Mesendoderm (in vitro differentiated cells): ENCODE data around the gene SBK2.

Source experiments
- DNase-seq: peaks from one replicate; pipeline ENCODE4 v3.0.0; 2013
- H2AK5ac ChIP-seq: 2 replicates; pipeline ENCODE4 v1.6.1; 2013; ENCODE audit warnings: low read length, inconsistent platforms
- H2BK120ac ChIP-seq: 2 replicates; pipeline ENCODE4 v1.6.1; 2013; ENCODE audit warnings: low read depth, mild to moderate bottlenecking, low read length, moderate library complexity, mixed read lengths
- H2BK15ac ChIP-seq: replicated peaks from 2 replicates; pipeline ENCODE4 v1.6.1; 2013; ENCODE audit warnings: low read depth, mild to moderate bottlenecking, moderate library complexity
- H2BK5ac ChIP-seq: 2 replicates; pipeline ENCODE4 v1.6.1; 2013; ENCODE audit warnings: low read length, inconsistent platforms
- H3K18ac ChIP-seq: 2 replicates; pipeline ENCODE4 v1.6.1; 2013; ENCODE audit warnings: mild to moderate bottlenecking, low read length, mixed read lengths
- H3K23ac ChIP-seq: one replicate; pipeline ENCODE4 v1.6.1; 2013; ENCODE audit warnings: low read length
- H3K27ac ChIP-seq: 2 replicates; pipeline ENCODE4 v1.5.1; 2013; ENCODE audit warnings: low read depth, mild to moderate bottlenecking, inconsistent platforms, low read length, moderate library complexity
- H3K27me3 ChIP-seq: 2 replicates; pipeline ENCODE4 v1.6.1; 2013; ENCODE audit warnings: low read length, control low read depth, mild to moderate bottlenecking, inconsistent platforms; ENCODE audit not compliant: insufficient read depth, poor library complexity
- H3K36me3 ChIP-seq: 2 replicates; pipeline ENCODE4 v1.6.1; 2013; ENCODE audit warnings: low read length, inconsistent platforms; ENCODE audit not compliant: control insufficient read depth, insufficient read depth
- H3K4ac ChIP-seq: one replicate; pipeline ENCODE4 v1.6.1; 2013; ENCODE audit warnings: low read depth, mild to moderate bottlenecking, low read length, moderate library complexity
- H3K4me1 ChIP-seq: 2 replicates; pipeline ENCODE4 v1.6.1; 2013; ENCODE audit warnings: low read depth, low read length, inconsistent platforms; ENCODE audit not compliant: control insufficient read depth
- H3K4me2 ChIP-seq: 2 replicates; pipeline ENCODE4 v1.6.1; 2013; ENCODE audit warnings: low read length
- H3K4me3 ChIP-seq: 2 replicates; pipeline ENCODE4 v1.5.1; 2013; ENCODE audit warnings: mild to moderate bottlenecking, low read length
- H3K56ac ChIP-seq: one replicate; pipeline ENCODE4 v1.6.1; 2013; ENCODE audit warnings: low read length
- H3K79me1 ChIP-seq: 2 replicates; pipeline ENCODE4 v1.6.1; 2013; ENCODE audit warnings: low read length, inconsistent platforms
- H3K79me2 ChIP-seq: 2 replicates; pipeline ENCODE4 v1.6.1; 2013; ENCODE audit warnings: mild to moderate bottlenecking, low read length; ENCODE audit not compliant: control insufficient read depth, insufficient read depth
- H3K9ac ChIP-seq: 2 replicates; pipeline ENCODE4 v1.6.1; 2013; ENCODE audit warnings: low read length, inconsistent platforms
- H4K5ac ChIP-seq: one replicate; pipeline ENCODE4 v1.6.1; 2013; ENCODE audit warnings: low read length
- H4K8ac ChIP-seq: one replicate; pipeline ENCODE4 v1.6.1; 2013; ENCODE audit warnings: low read depth, mild to moderate bottlenecking, control low read depth, low read length, moderate library complexity
- WGBS: extraction: QIAGEN DNeasy Blood & Tissue Kit; methylation state at CpG from one replicate; pipeline ENCODE4 v1.1.7; 2013; ENCODE audit warnings: low lambda C conversion rate, missing lambda C conversion rate; ENCODE audit not compliant: insufficient coverage; ENCODE audit errors: extremely low coverage; 5-methylcytosine and 5-hydroxymethylcytosine counted together

Gene SBK2

DNA sequence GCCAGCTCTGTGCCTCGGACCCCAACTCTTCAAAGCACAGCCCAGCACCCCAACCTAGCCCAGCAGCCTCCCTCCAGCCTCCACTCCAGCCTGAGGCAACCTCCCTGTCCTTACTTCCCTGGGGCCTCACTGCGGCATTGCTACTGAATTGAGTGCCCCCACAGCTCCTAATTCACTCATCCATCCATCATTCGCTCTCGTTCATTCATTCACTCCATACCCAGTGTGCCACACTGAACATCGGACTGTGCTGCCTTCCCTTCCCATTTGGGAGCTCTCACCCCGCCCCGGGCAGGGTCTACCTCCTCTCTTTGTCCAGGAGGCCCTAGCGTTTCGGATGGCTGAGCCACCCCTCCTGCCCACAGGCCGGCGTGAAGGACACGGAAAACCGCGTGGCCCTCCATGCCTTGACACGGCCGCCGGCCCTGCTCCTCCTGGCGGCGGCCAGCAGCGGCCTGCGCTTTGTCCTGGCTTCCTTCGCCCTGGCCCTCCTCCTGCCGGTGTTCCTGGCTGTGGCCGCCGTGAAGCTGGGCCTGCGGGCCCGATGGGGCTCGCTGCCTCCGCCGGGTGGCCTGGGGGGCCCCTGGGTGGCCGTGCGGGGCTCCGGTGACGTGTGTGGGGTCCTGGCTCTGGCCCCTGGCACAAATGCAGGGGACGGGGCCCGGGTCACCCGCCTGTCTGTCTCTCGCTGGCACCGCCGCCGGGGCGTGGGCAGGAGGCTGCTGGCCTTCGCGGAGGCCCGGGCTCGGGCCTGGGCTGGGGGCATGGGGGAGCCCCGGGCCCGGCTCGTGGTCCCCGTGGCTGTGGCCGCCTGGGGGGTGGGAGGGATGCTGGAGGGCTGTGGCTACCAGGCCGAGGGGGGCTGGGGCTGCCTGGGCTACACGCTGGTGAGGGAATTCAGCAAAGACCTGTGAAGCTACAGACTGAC, 50.6 kb downstream of the SBK2 start:
- H3K4me1 ChIP-seq, result peaks cover 8% of the 10 kb centered on the region

DNA sequence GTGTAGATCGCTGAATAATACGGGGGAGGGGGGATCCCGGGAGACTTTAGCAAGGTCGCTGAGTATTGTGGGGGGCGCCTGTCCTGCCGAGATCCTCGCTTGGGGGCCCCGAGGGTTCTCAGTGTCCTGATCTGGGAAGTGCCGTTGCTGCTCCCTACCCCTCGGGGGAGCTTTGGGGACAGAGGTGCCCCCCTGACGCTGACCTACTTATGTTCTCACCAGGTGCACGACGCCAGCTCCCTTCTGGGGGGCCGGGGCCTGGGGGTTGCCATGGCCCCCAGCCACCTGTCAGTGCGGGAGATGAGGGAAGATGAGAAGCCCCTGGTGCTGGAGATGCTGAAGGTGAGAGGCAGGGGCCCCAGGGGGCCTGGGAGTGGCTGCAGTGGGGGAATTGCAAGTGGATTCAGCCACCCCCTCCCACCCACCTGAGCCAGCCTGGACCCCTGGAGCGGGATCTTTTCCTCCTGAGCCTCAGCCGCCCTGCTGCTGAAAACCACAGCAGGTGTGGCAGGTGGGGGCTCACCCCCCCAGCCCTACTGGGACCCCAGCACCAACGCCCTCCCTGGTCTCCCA, 51.4 kb downstream of the SBK2 start:
- Histone ChIP-seq H3K27ac (no peak overlapping the region), H3K36me3 (no peaks in the 10 kb centered on the region), H2BK5ac (no peak overlapping the region), H2BK15ac (no peak overlapping the region), H4K8ac (no peak overlapping the region), H3K79me1 (peaks cover 2% of the 10 kb centered on the region), H3K4me3 (peak overlapping the region; percentile 41), H3K79me2 (no peaks in the 10 kb centered on the region), H3K27me3 (no peaks in the 10 kb centered on the region), H3K4me2 (peak overlapping the region; percentile 57), H2AK5ac (no peak overlapping the region), H3K4ac (no peak overlapping the region), H3K23ac (no peak overlapping the region), H3K9ac (peak overlapping the region; percentile 71), H3K18ac (peak overlapping the region; percentile 57), H3K56ac (peak overlapping the region; percentile 90), H3K4me1 (peaks cover 8% of the 10 kb centered on the region), H4K5ac (no peak overlapping the region), H2BK120ac (no peak overlapping the region)
- DNase-seq, result peak; percentile 12
- no CpG with 5 or more reads among the region's 18 CpGs for WGBS

More for the DNA sequence above, 50.6 kb downstream of the SBK2 start:
- no peaks in the 10 kb centered on the region for H3K36me3 ChIP-seq
- no peak overlapping the region for H2BK120ac ChIP-seq
- peak overlapping the region; percentile 79 for H3K56ac ChIP-seq
- no peak overlapping the region for H4K5ac ChIP-seq
- H3K4ac ChIP-seq, result no peak overlapping the region
- no peak overlapping the region for H3K4me3 ChIP-seq
- DNase-seq, result no peak
- no peak overlapping the region for H2BK15ac ChIP-seq
- H3K23ac ChIP-seq, result no peak overlapping the region
- H3K27ac ChIP-seq, result peak overlapping the region; percentile 76
- no peaks in the 10 kb centered on the region for H3K27me3 ChIP-seq
- peaks cover 2% of the 10 kb centered on the region for H3K79me1 ChIP-seq
- H3K9ac ChIP-seq, result peak overlapping the region; percentile 59
- no peak overlapping the region for H2AK5ac ChIP-seq
- no peak overlapping the region for H3K4me2 ChIP-seq
- no peak overlapping the region for H4K8ac ChIP-seq
- no CpG with 5 or more reads among the region's 53 CpGs for WGBS
- no peak overlapping the region for H3K18ac ChIP-seq
- no peak overlapping the region for H2BK5ac ChIP-seq
- no peaks in the 10 kb centered on the region for H3K79me2 ChIP-seq

DNA sequence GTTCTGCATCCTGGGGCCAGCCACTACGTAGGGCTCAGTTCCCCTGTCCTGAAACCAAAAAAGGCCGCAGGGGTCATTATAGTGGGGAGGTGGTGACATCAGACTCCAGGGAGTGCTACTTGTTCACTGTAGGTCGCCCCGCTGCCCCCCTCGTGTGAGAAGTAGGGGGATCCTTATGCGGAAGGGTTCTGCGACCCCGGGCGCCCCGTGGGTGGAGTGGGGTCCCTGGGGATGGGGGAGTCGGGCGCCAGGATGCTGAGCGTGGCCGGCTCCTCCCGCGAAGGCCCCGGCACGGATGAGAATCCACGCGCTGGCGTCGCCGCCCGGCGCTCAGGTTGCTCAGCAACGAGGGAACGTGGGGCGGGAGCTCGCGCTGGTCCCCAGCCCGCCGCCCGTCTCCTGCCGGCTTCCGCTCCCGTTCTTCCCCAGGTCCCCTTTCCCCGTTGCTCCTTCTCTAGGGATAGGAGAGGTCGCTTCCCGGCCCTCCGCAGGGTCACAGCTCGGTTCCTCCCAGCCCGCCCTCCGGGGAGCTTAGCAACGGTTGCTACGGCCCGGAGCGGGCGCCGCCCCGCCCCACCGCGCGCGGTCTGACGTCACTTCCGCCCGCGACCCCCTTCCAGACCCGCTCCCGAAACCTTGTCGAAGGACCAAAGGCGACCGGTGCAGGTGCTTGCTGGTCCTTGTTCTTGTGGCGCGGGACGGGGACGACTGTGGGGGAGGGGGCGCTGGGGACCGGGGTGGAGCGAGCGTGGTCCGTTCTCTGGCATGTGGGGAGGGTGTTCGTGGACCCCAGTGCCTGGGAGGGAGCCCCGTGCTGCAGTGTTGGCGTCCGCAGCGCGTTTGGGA, 52.1 kb downstream of the SBK2 start, which contains the start of gene NAT14:
Gene NAT14 (plus strand): TSS at position 596 of the 846 bp plus-strand sequence. CDS start 521 bp downstream, outside the sequence.
- WGBS, result no CpG with 5 or more reads among the region's 78 CpGs
- DNase-seq, result peak; percentile 93

DNA sequence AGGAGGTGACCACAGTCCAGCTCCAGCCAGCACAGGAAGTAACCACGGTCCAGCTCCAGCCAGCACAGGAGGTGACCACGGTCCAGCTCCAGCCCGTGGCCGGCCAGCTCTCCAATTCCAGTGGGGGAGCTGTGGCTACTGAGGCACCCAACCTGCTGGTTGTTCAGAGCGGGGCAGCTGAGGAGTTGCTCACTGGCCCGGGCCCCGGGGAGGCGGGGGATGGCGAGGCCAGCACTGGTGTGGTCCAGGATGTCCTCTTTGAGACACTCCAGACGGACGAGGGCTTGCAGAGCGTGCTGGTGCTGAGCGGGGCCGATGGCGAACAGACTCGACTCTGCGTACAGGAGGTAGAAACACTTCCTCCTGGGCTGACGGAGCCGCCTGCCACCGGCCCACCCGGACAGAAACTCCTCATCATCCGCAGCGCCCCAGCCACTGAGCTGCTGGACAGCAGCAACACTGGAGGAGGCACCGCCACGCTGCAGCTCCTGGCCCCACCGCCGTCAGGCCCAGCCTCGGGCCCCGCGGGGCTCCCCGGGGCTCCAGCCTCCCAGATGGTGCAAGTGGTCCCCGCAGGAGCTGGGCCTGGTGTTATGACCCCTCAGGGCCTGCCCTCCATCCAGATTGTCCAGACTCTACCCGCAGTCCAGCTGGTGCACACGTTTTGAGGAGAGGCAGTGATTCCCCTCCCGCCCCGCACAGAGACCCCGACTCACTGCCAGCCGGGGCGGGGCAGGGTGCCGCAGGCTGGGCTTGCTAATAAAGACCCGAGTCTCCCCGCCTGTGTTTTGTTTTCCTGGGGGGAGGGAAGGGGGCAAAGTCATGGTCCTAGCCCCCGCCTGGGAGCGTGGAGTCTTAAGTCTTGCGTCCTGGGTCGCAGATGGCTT, 53.0 kb downstream of the SBK2 start:
- H3K4ac ChIP-seq, result no peak overlapping the region
- H3K18ac ChIP-seq, result peak overlapping the region; percentile 23
- peak overlapping the region; percentile 85 for H3K56ac ChIP-seq
- no peak overlapping the region for H4K8ac ChIP-seq
- H2BK5ac ChIP-seq, result no peak overlapping the region
- no peak overlapping the region for H2AK5ac ChIP-seq
- WGBS, result no CpG with 5 or more reads among the region's 46 CpGs
- H3K4me2 ChIP-seq, result peak overlapping the region; percentile 66
- no peak overlapping the region for H4K5ac ChIP-seq
- H3K23ac ChIP-seq, result no peak overlapping the region
- no peak overlapping the region for H2BK15ac ChIP-seq
- no peaks in the 10 kb centered on the region for H3K79me2 ChIP-seq
- H3K9ac ChIP-seq, result peak overlapping the region; percentile 75
- no peak overlapping the region for H2BK120ac ChIP-seq
- no peaks in the 10 kb centered on the region for H3K36me3 ChIP-seq
- peaks cover 8% of the 10 kb centered on the region for H3K4me1 ChIP-seq
- no peak overlapping the region for H3K4me3 ChIP-seq
- no peak overlapping the region for H3K27ac ChIP-seq
- DNase-seq, result peak; percentile 17
- no peaks in the 10 kb centered on the region for H3K27me3 ChIP-seq
- peaks cover 4% of the 10 kb centered on the region for H3K79me1 ChIP-seq

More for the DNA sequence above, 52.1 kb downstream of the SBK2 start, which contains the start of gene NAT14:
- Histone ChIP-seq H3K9ac (peak within 1 kb of the TSS; percentile 75), H2AK5ac (no peak within 1 kb of the TSS), H4K8ac (no peak within 1 kb of the TSS), H3K4me2 (peak within 1 kb of the TSS; percentile 66), H3K4ac (no peak within 1 kb of the TSS), H4K5ac (no peak within 1 kb of the TSS), H3K79me2 (no peaks in the 10 kb centered on the region), H2BK5ac (no peak within 1 kb of the TSS), H3K36me3 (no peaks in the 10 kb centered on the region), H3K27ac (no peak within 1 kb of the TSS), H3K18ac (peak within 1 kb of the TSS; percentile 57), H3K4me1 (peaks cover 8% of the 10 kb centered on the region), H3K27me3 (no peaks in the 10 kb centered on the region), H3K4me3 (peak within 1 kb of the TSS; percentile 56), H3K79me1 (peaks cover 2% of the 10 kb centered on the region), H2BK120ac (no peak within 1 kb of the TSS), H2BK15ac (no peak within 1 kb of the TSS), H3K23ac (no peak within 1 kb of the TSS), H3K56ac (peak within 1 kb of the TSS; percentile 90)
